Transverse colon (tissue), 3 donors: ENCODE data around the gene GLUD1.
"Not testable (repeated sequence)": the region's sequence is repeated elsewhere in the genome, so short reads cannot be mapped to it uniquely, and the experiment has no call there.

Experiments used
- POLR2A ChIP-seq: fragments of 450-650 bp; IDR thresholded peaks from one replicate; pipeline ENCODE4 v1.6.1; 2016; ENCODE audit warnings: antibody characterized with exemption, mild to moderate bottlenecking, moderate library complexity
- TF ChIP-seq, protein P1 (sequence below), 5 experiments: fragments of 200-600 bp in 3 of 5; fragments of 450-650 bp in 2 of 5; sonication (generic) in 3 of 5; IDR thresholded peaks; 1 replicate in 2 of 5; 2 replicates in 3 of 5; pipeline ENCODE4 v1.5.1; 2016 to 2017; ENCODE audit warnings: antibody characterized with exemption in 5 of 5, inconsistent platforms in 3 of 5, mild to moderate bottlenecking in 2 of 5, moderate library complexity in 1 of 5

DNA sequence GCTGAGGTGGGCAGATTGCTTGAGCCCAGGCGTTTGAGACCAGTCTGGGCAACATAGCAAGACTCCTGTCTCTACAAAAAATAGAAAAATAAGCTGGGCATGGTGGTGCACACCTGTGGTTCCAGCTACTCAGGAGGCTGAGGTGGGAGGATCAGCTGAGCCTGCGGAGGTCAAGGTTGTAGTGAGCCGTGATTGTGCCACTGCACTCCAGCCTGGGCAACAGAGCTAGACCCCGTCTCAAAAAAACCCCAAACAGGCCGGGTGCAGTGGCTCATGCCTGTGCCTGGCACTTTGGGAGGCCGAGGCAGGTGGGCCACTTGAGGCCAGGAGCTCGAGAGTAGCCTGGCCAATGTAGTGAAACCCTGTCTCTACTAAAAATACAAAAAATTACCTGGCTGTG is 51.1 kb downstream of the GLUD1 start:
- TF ChIP-seq POLR2A, result not testable (repeated sequence)
- TF ChIP-seq, protein P1, sequence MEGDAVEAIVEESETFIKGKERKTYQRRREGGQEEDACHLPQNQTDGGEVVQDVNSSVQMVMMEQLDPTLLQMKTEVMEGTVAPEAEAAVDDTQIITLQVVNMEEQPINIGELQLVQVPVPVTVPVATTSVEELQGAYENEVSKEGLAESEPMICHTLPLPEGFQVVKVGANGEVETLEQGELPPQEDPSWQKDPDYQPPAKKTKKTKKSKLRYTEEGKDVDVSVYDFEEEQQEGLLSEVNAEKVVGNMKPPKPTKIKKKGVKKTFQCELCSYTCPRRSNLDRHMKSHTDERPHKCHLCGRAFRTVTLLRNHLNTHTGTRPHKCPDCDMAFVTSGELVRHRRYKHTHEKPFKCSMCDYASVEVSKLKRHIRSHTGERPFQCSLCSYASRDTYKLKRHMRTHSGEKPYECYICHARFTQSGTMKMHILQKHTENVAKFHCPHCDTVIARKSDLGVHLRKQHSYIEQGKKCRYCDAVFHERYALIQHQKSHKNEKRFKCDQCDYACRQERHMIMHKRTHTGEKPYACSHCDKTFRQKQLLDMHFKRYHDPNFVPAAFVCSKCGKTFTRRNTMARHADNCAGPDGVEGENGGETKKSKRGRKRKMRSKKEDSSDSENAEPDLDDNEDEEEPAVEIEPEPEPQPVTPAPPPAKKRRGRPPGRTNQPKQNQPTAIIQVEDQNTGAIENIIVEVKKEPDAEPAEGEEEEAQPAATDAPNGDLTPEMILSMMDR (IDR thresholded peaks at IDR 0.05), result not testable (repeated sequence)
